Natural killer cell (primary cell): ENCODE data around the gene ZNF790. TPM values are rescaled to one million over a fixed set of nuclear protein-coding genes. Genes with fewer than 3 reads are reported as not detected.

Experiments used
- ATAC-seq, 3 donors: fragments of 150-1000 bp in 2 of 3; fragments of 200-7000 bp in 1 of 3; cut with Tn5 transposase; 1 replicate in 1 of 3; 2 replicates in 2 of 3; pipeline ENCODE4 v1.10.0; 2021; ENCODE audit warnings: mild to moderate bottlenecking in 2 of 3, moderate library complexity in 2 of 3
- DNase-seq, 2 donors: peaks; one replicate each; pipeline versions ENCODE4 v3.0.0 to v3.0.0-alpha.2; 2013 to 2021; ENCODE audit warnings: mixed read lengths in 1 of 2
- H3K27ac ChIP-seq: one replicate; pipeline ENCODE4 v1.5.1; 2013; ENCODE audit warnings: mild to moderate bottlenecking, low read length
- H3K27me3 ChIP-seq: one replicate; pipeline ENCODE4 v1.6.1; 2013; ENCODE audit warnings: low read length; ENCODE audit not compliant: control insufficient read depth, insufficient read depth
- H3K36me3 ChIP-seq: one replicate; pipeline ENCODE4 v1.6.1; 2013; ENCODE audit warnings: low read length; ENCODE audit not compliant: control insufficient read depth, insufficient read depth
- H3K4me1 ChIP-seq: one replicate; pipeline ENCODE4 v1.6.1; 2013; ENCODE audit warnings: low read length; ENCODE audit not compliant: control insufficient read depth, insufficient read depth
- H3K4me3 ChIP-seq: one replicate; pipeline ENCODE4 v1.5.1; 2013; ENCODE audit warnings: low read length
- H3K9me3 ChIP-seq: one replicate; pipeline ENCODE4 v1.6.1; 2013; ENCODE audit warnings: low read length; ENCODE audit not compliant: control insufficient read depth, insufficient read depth
- H3K27ac Mint-ChIP-seq, 2 donors: one replicate each; pipeline ENCODE4 v1.8.0; 2022; ENCODE audit warnings: mild to moderate bottlenecking in 2 of 2, mixed read lengths in 2 of 2, moderate library complexity in 1 of 2
- H3K27me3 Mint-ChIP-seq, 2 donors: one replicate each; pipeline ENCODE4 v1.8.0; 2022; ENCODE audit warnings: low read depth in 2 of 2, mixed read lengths in 2 of 2
- H3K36me3 Mint-ChIP-seq: one replicate; pipeline ENCODE4 v1.8.0; 2022; ENCODE audit warnings: mixed read lengths
- H3K4me1 Mint-ChIP-seq, 2 donors: one replicate each; pipeline ENCODE4 v1.8.0; 2022; ENCODE audit warnings: mixed read lengths in 2 of 2
- H3K4me3 Mint-ChIP-seq: one replicate; pipeline ENCODE4 v1.8.0; 2022; ENCODE audit warnings: mild to moderate bottlenecking, moderate library complexity, mixed read lengths
- H3K9me3 Mint-ChIP-seq, 2 donors: one replicate each; pipeline ENCODE4 v1.8.0; 2022; ENCODE audit warnings: mixed read lengths in 2 of 2
- WGBS: methylation state at CpG from one replicate; pipeline ENCODE4 v1.1.7; 2013; ENCODE audit warnings: missing lambda C conversion rate; ENCODE audit not compliant: insufficient coverage; 5-methylcytosine and 5-hydroxymethylcytosine counted together
- intact Hi-C: fragments of 100-400 bp; cut with micrococcal nuclease; formaldehyde crosslinking; loops from one replicate; pipeline ENCODE4 v1.14.2; 2022
- total RNA-seq, 4 donors: library from RNA; stranded (reverse); fragments of 120-200 nt in 1 of 4; gene quantifications; one replicate each; pipeline versions ENCODE4 v1.2.3 to v1.2.4, GENCODE V29; 2013 to 2022
- TF ChIP-seq, protein P1 (sequence below): fragments of 200-600 bp; IDR thresholded peaks from one replicate; pipeline ENCODE4 v1.8.0; 2022; ENCODE audit warnings: antibody characterized with exemption

The ZNF790 gene
- total RNA-seq, 3 donors from 2014 or later (not counting 1 experiment from before 2014, with no cell fraction given), result 2.6 to 6.8 (median 5.0) TPM

DNA sequence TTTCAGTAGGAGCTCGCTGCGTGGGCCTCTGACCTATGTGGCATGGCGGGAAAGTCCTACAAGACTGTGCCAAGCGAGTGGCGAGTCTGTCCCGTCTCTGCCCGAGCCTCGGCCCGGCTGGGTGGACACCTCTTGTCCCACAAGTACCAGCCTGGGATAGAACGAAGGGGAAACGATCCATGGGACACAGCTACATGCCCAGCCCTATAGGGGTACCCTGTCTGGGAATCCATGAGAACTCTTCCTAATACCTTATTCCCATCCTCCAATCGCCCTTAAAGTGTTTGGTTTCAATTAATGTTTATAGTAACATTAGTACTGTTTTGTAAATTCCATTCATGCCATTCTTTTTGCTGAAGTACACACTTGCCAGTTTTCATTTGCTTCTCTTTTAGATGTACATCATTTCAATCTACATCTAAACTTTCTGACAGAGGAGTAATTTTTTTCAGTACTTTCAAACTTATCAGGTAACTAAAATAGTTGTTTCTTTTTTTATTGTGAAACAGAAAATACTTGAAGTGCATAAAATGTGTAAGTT, 667 bp upstream of the ZNF790 start:
- 51% methylated on average over 11 of the region's 12 CpGs for WGBS
- intact Hi-C loops, result loop anchor here (1.0 kb wide), 4 partner anchors 11 to 77 kb away; partner anchors contain the start of genes ZNF345, ZNF568, ZNF829 and ZNF850
- Histone ChIP-seq H3K27me3 (no peaks in the 10 kb centered on the region), H3K9me3 (peaks cover 3% of the 10 kb centered on the region), H3K4me3 (peak overlapping the region; percentile 80), H3K27ac (peak overlapping the region; percentile 94), H3K36me3 (peaks cover 4% of the 10 kb centered on the region), H3K4me1 (peaks cover 14% of the 10 kb centered on the region)
- DNase-seq (no peak), ATAC-seq (no peak)
- peaks cover 9% of the 10 kb centered on the region for H3K36me3 Mint-ChIP-seq
- H3K27ac Mint-ChIP-seq, result no peak overlapping the region
- TF ChIP-seq, protein P1, sequence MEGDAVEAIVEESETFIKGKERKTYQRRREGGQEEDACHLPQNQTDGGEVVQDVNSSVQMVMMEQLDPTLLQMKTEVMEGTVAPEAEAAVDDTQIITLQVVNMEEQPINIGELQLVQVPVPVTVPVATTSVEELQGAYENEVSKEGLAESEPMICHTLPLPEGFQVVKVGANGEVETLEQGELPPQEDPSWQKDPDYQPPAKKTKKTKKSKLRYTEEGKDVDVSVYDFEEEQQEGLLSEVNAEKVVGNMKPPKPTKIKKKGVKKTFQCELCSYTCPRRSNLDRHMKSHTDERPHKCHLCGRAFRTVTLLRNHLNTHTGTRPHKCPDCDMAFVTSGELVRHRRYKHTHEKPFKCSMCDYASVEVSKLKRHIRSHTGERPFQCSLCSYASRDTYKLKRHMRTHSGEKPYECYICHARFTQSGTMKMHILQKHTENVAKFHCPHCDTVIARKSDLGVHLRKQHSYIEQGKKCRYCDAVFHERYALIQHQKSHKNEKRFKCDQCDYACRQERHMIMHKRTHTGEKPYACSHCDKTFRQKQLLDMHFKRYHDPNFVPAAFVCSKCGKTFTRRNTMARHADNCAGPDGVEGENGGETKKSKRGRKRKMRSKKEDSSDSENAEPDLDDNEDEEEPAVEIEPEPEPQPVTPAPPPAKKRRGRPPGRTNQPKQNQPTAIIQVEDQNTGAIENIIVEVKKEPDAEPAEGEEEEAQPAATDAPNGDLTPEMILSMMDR, result no peak
- H3K4me3 Mint-ChIP-seq, result no peak overlapping the region
- peaks cover 0 to 6% of the 10 kb centered on the region in 2 donors for H3K4me1 Mint-ChIP-seq
- no peaks in the 10 kb centered on the region for H3K27me3 Mint-ChIP-seq
- H3K9me3 Mint-ChIP-seq, result peaks cover under 1 to 2% of the 10 kb centered on the region in 2 donors

GRCh38 chr19:36837176-36837905, 846 bp downstream of the ZNF790 start:
- peak in 2 of 3 donors; percentile 6 to 9 for ATAC-seq
- peak overlapping the region; percentile 80 for H3K4me3 ChIP-seq
- TF ChIP-seq, protein P1, result no peak
- H3K27me3 ChIP-seq, result no peaks in the 10 kb centered on the region
- Mint-ChIP-seq H3K9me3 (peaks cover 5 to 9% of the 10 kb centered on the region in 2 donors), H3K27ac (no peak overlapping the region), H3K27me3 (no peaks in the 10 kb centered on the region), H3K4me3 (no peak overlapping the region), H3K36me3 (peaks cover 21% of the 10 kb centered on the region), H3K4me1 (peaks cover 0 to 6% of the 10 kb centered on the region in 2 donors)
- peaks cover 14% of the 10 kb centered on the region for H3K4me1 ChIP-seq
- intact Hi-C loops, result loop anchor here (2.0 kb wide), 1 partner anchor 309 kb away; the partner anchor contains the start of gene ZNF260
- peak in 1 of 2 donors; percentile 17 for DNase-seq
- peaks cover 5% of the 10 kb centered on the region for H3K36me3 ChIP-seq
- H3K27ac ChIP-seq, result peak overlapping the region; percentile 94
- 36% methylated on average over 8 of the region's 8 CpGs for WGBS
- peaks cover 13% of the 10 kb centered on the region for H3K9me3 ChIP-seq

GRCh38 chr19:36833430-36833829, 4.8 kb downstream of the ZNF790 start:
- H3K4me3 Mint-ChIP-seq, result no peak overlapping the region
- Histone ChIP-seq H3K27me3 (no peaks in the 10 kb centered on the region), H3K9me3 (peaks cover 37% of the 10 kb centered on the region), H3K4me1 (peaks cover 9% of the 10 kb centered on the region), H3K36me3 (peaks cover 5% of the 10 kb centered on the region), H3K4me3 (no peak overlapping the region), H3K27ac (no peak overlapping the region)
- H3K27ac Mint-ChIP-seq, result no peak overlapping the region
- intact Hi-C loops, result no loop called here
- H3K4me1 Mint-ChIP-seq, result peaks cover 0 to 6% of the 10 kb centered on the region in 2 donors
- WGBS, result no CpG with 5 or more reads among the region's 2 CpGs
- H3K27me3 Mint-ChIP-seq, result no peaks in the 10 kb centered on the region
- ATAC-seq (no peak), DNase-seq (no peak)
- peaks cover 10 to 26% of the 10 kb centered on the region in 2 donors for H3K9me3 Mint-ChIP-seq
- peaks cover 59% of the 10 kb centered on the region for H3K36me3 Mint-ChIP-seq
- TF ChIP-seq, protein P1, result no peak
